HG02938 (cell line): ENCODE measurements around the gene TCEA3.

Experiments
- ATAC-seq: cut with Tn5 transposase; IDR thresholded peaks from one replicate; pipeline ENCODE4 v1.9.1; 2021; ENCODE audit warnings: mild to moderate bottlenecking, moderate library complexity; ENCODE audit not compliant: unreplicated experiment

Gene TCEA3

DNA sequence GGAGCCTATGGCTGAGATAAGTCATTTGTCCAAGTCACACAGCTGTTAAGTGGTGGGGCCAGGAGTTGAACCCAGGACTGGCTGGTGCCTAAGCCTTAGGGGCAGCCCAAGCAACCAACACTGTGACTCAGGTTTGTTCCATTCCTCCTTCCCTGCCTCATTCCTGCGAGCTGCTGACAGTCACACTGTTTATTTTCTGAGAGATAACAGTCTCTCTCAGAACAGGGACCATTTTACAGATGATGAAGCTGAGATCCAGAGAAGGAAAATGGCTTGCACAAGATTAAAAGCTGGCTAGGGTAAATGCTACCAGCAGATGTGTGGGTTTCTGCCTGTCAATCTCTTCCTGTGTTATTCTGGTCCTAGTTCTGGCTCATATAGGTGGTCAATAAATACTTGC is 24.3 kb upstream of the TCEA3 start:
- ATAC-seq, result no peak

DNA sequence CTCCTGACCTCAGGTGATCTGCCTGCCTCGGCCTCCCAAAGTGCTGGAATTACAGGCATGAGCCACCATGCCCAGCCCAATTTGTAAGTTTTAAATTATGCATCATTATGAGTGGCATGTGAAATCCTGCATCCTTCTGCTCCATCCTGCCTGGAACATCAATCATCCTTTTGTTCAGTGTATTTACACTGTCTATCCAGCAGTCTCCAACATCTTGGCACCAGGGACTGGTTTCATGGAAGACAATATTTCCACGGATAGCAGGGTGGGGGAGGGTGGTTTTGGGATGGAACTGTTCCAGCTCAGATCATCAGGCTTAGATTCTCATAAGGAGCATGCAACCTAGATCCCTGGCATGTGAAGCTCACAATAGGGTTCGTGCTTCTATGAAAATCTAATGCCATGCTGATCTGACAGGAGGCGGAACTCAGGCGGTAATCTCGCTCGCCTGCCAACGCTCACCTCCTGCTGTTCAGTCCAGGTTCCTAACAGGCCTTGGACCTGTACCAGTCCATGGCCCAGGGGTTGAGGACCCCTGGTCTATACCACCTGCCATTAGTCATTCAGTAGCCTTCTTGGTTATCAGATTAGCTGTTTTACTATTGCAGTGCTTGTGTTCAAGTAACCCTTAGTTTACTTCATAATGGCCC is 22.2 kb upstream of the TCEA3 start:
- ATAC-seq, result no peak

DNA sequence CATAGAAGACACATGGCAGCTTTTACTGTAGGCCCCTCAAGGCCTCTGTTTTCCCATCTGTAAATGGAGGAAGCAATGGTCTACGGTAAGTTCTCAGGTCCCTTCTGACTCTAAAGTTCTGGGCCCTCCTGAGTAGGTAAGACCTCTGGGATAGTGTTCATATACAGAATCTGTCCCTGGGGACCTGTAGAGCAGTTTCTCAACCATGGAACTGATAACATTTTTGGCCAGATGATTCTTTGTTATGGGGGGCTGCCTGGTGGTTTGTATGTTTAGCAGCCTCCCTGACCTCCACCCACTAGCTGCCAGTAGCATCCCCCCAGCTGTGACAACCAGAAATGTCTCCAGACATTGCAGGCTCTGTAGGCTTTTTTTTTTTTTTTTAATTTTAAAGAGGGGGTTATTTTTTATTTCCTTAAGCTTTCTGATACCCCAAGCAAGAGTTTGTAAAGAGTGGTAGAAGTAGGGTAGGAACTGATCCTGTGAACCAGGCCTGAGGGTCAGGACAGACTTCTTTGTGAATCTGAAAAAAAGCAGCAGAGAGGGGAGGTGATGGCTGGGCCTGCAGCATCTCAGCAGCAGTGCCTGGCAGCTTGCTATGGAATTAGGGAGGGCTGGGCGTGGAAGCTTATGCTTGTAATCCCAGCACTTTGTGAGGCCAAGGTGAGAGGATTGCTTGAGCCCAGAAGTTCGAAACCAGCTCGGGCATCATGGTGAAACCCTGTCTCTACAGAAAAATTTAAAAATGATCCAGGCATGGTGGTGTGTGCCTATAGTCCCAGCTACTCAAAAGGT is 20.2 kb upstream of the TCEA3 start:
- no peak for ATAC-seq

- ATAC-seq, result no peak
Measured at GRCh38 chr1:23444104-23444533, 19.6 kb upstream of the TCEA3 start.

GRCh38 chr1:23442751-23443150 is 18.2 kb upstream of the TCEA3 start:
- ATAC-seq, result no peak

DNA sequence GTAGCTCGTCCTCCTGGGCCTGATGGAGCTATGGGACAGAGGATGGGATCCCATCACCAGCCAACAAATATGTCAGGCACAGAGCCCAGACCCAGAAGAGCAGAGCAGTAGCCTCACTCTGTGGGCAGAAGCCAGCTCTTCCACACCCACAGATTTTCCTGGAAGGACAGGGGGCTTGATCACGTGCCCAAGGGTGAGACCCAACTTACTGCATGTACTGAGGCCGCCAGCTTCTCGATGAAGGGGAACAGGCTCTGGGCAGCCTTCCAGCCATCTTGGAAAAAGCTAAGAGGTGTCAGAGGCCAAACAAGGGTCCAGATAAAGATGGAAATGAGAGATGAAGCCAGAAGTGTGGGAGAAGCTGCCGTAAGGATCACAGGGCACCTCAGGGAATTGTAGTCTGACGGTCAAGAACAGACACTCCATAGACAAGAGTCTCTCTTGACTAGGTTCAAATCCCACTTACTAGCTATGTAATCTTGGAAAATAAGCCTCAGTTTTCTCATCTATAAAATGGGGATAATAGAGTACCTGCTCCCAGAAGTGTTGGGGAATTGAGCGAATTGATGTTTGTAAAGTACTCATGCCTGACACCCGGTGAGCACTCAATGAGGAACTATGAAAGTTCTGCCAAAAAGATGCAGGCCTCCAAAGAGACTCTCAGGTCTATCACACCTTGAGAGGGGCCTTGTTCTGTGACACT is 17.0 kb upstream of the TCEA3 start:
- ATAC-seq, result no peak

DNA sequence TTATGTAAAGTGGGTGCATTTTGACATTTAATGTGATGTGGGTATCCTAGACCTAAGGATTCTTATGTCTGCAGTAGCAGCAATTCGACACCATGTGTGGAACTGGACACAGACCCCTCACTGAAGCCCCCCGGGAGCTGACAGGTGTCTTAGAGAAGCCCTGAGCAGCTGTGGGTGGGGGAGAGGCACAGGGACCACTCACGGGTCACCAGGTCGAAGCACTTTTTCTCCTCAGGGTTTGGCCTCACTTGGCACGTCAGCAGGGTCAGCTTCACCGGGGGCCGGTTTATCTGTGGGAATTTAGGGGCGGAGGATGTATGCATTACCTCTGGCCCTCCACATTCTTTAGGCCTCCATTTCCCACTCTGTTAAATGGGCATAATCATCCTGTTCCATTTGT is 14.0 kb upstream of the TCEA3 start:
- ATAC-seq, result no peak

DNA sequence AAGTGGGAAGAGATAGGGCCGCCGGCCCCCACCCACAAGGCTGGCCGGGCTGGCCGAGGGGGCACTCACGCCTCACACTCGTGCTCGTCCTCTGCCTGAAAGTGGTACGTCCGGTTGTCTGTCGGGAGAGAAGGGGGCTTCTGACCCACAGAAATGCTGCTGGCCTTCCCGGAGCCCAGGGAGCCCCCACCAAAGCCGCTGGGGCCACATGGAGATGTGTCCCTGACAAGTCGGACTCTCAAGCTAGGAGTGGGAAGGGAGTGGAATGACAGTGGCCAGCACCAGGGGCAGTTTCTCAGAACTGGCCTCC is 12.8 kb upstream of the TCEA3 start:
- no peak for ATAC-seq

GRCh38 chr1:23436520-23437354 is 12.2 kb upstream of the TCEA3 start:
- no peak for ATAC-seq

DNA sequence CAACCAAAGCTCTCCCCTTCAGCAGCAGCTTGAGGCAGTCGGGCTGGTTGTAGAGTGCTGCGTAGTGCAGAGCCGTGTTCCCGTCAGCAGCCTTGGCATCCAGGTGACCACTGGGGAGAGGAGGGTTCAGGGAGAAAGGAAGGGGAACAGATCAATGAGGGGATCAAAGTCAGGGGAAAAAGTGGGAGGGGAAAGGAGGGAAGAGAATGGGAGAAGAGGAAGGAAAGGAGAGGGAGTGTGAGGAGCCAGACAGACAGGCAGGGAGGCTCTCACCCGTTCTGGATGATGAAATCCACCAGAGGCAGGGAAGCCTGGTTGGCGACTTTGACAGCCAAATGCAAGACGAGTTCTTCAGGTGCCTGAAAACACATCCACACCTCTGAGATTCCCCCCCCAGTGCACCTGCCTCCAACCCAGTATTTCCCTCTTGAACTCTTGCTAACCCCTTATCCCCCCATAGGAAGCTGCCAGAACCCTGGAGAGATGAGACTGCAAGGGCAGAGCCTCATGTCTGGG is 9.8 kb upstream of the TCEA3 start:
- no peak for ATAC-seq

GRCh38 chr1:23433122-23433521 is 8.6 kb upstream of the TCEA3 start:
- ATAC-seq, result no peak

DNA sequence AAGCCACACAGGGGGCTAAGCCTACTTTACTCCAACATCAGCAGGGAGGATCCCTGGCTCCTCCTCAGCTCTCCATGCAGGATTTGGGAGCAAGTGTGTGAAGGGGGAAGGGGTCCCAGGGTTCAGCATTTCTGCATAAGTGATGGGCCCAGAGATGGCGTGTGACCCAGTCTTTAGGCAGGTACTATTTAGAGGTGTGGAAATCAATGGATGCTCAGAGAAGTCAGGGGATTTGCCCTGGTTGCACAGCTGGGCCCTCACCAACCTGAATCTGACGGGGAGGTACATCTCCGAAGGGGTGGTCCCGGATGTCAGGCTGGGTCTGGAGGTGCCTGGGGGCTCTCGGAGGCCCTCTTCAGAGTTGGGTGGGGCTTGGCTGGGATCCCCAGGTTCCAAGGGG is 6.9 kb upstream of the TCEA3 start:
- ATAC-seq, result no peak

GRCh38 chr1:23430803-23431202 is 6.3 kb upstream of the TCEA3 start:
- ATAC-seq, result no peak

GRCh38 chr1:23428136-23428905 is 3.8 kb upstream of the TCEA3 start:
- no peak for ATAC-seq

DNA sequence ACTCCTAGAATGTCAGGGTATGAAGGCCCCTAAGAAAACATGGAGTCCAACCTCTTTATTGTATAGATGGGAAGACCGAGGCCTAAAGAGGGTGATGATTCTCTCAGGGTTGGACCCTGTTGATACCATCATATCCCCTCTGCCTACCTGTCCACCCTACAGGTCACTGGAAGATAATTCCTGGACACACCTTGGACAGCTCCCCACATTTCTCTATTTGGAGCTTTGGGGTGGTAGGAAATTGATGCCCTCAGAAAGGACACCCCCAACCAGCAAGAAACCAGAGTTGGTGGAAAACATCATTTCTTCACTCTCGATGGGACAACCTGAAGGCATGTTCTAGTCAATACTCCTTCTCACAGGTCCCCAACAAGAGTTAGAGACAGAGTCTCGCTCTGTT is 3.0 kb upstream of the TCEA3 start:
- no peak for ATAC-seq

- no peak for ATAC-seq
Measured at GRCh38 chr1:23426828-23427227, 2.3 kb upstream of the TCEA3 start.

GRCh38 chr1:23425193-23425494 is 596 bp upstream of the TCEA3 start:
- no peak for ATAC-seq

DNA sequence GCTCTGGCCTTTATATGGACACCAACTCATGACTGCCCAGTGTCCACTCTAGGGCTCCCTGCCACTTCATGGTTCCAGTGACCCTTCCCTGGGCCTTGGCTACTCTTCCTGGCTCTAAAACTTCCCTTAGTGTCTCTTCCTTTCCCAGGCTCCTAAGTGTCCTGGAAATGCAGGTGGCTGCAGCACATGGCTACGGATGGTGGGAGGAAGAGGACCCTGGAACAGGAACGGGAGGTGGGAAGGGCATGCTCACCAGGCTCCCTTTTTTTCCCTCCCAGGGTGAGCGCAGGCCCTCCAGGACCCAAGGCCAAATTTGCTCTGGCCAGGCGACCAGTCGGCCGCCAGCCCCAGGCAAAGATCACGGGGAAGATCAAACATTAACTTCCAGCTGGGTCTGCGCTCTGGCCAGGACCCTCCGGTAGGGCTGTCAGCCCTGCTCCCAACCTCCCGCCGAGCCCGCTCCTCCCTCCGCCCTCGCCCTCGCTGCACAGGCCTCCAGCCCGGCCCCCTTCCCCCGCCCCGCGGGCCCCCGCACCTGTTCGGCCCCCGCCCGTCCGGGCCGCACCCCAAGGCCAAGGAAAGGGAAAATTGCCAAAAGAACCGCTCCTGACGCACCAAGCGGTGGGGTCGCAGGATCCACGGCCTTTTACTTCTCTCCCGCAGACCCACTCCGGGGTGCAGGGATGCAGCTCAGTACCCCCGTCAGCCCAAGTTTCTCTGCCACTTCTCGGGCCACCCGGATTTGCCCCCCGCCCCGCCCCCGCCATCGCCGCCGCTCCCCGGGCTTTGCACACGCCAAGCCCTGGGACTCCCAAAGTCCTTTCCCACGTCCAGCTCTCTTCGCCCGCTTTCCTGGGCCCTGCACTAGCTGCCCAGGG is 894 bp downstream of the TCEA3 start:
- ATAC-seq, result no peak

DNA sequence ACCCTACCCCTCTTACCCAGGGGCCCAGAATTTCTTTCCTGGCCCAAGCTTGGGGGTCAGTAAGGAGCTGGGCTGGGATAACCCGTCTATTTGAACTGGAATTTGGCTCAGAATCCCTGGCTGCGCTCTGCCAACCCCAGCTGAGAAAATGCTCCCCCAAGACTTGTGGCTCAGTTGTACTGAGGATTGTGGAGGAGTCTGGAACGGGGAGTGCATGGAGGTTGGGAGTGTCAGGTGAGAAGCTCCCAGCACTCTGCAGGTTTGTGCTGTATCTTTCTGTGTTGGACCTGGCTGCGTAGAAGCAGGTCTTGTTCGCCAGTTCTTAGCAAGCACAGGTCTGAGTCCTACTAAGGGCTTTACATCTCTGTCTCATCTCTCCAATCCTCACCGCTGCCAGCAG is 1.6 kb downstream of the TCEA3 start:
- ATAC-seq, result no peak
